GM21737 (cell line): Measurements from ENCODE around the gene IGSF3.

ENCODE experiments used
- ATAC-seq: cut with Tn5 transposase; IDR thresholded peaks from one replicate; pipeline ENCODE4 v1.9.1; 2021; ENCODE audit warnings: mild to moderate bottlenecking, moderate library complexity; ENCODE audit not compliant: unreplicated experiment

IGSF3 gene

GRCh38 chr1:116532671-116533428, 134.7 kb downstream of the IGSF3 start:
- no peak for ATAC-seq

GRCh38 chr1:116531917-116532316, 135.6 kb downstream of the IGSF3 start:
- no peak for ATAC-seq

- no peak for ATAC-seq
Observed at GRCh38 chr1:116529681-116530080, 137.9 kb downstream of the IGSF3 start.

GRCh38 chr1:116529199-116529631, 138.3 kb downstream of the IGSF3 start:
- ATAC-seq: no peak

GRCh38 chr1:116528329-116529083, 139.0 kb downstream of the IGSF3 start:
- no peak for ATAC-seq

GRCh38 chr1:116525440-116525839, 142.1 kb downstream of the IGSF3 start:
- ATAC-seq: no peak
